ENCODE data around the gene PCTP.

PCTP gene

GRCh38 chr17:55756689-55757088, 5.8 kb downstream of the PCTP start:
- no peak for DNase-seq (ENCODE audit: low read depth)
- TF ChIP-seq CTCF (IDR thresholded peaks at IDR 0.05; ENCODE audit: low read length, missing control alignments) = no peak

GRCh38 chr17:55757659-55758058, 6.8 kb downstream of the PCTP start:
- no peak for TF ChIP-seq CTCF (IDR thresholded peaks at IDR 0.05; ENCODE audit: low read length, missing control alignments)
- no peak for DNase-seq (ENCODE audit: low read depth)
- no peak overlapping the region for H3K4me3 ChIP-seq (replicated peaks; ENCODE audit: low read depth, low read length)

More at GRCh38 chr17:55756689-55757088, 5.8 kb downstream of the PCTP start:
- no peak overlapping the region for H3K4me3 ChIP-seq (replicated peaks; ENCODE audit: low read depth, low read length)

GRCh38 chr17:55758171-55758570, 7.3 kb downstream of the PCTP start:
- no peak overlapping the region for H3K4me3 ChIP-seq (replicated peaks; ENCODE audit: low read depth, low read length)
- DNase-seq (ENCODE audit: low read depth) = no peak
- TF ChIP-seq CTCF (IDR thresholded peaks at IDR 0.05; ENCODE audit: low read length, missing control alignments) = no peak

GRCh38 chr17:55760643-55761355, 9.9 kb downstream of the PCTP start:
- no peak overlapping the region for H3K4me3 ChIP-seq (replicated peaks; ENCODE audit: low read depth, low read length)
- peak; percentile 42 for DNase-seq (ENCODE audit: low read depth)
- no peak for TF ChIP-seq CTCF (IDR thresholded peaks at IDR 0.05; ENCODE audit: low read length, missing control alignments)

- DNase-seq (ENCODE audit: low read depth) = no peak
- no peak overlapping the region for H3K4me3 ChIP-seq (replicated peaks; ENCODE audit: low read depth, low read length)
- no peak for TF ChIP-seq CTCF (IDR thresholded peaks at IDR 0.05; ENCODE audit: low read length, missing control alignments)
Measured at GRCh38 chr17:55762086-55762858, 11.4 kb downstream of the PCTP start.

- DNase-seq (ENCODE audit: low read depth) = peak; percentile 82
- no peak overlapping the region for H3K4me3 ChIP-seq (replicated peaks; ENCODE audit: low read depth, low read length)
- no peak for TF ChIP-seq CTCF (IDR thresholded peaks at IDR 0.05; ENCODE audit: low read length, missing control alignments)
Measured at GRCh38 chr17:55763856-55764255, 13.0 kb downstream of the PCTP start.
